ENCODE data around the gene CAMTA1.

- no peak for TF ChIP-seq TARDBP (IDR thresholded peaks at IDR 0.05)
- no peak for TF ChIP-seq SUZ12 (IDR thresholded peaks at IDR 0.05)
- no peak for TF ChIP-seq ARNT (IDR thresholded peaks at IDR 0.05)
- TF ChIP-seq PKNOX1 (IDR thresholded peaks at IDR 0.05), result no peak
Measured at GRCh38 chr1:6866825-6867224, 81.6 kb downstream of the CAMTA1 start.
